ENCODE data around the gene GCHFR. TPM values are rescaled to one million over a fixed set of nuclear protein-coding genes. Genes with fewer than 3 reads are reported as not detected.

Gene GCHFR
- total and polyA plus RNA-seq, 4 donors: 50.5 to 229 (median 119) TPM

DNA sequence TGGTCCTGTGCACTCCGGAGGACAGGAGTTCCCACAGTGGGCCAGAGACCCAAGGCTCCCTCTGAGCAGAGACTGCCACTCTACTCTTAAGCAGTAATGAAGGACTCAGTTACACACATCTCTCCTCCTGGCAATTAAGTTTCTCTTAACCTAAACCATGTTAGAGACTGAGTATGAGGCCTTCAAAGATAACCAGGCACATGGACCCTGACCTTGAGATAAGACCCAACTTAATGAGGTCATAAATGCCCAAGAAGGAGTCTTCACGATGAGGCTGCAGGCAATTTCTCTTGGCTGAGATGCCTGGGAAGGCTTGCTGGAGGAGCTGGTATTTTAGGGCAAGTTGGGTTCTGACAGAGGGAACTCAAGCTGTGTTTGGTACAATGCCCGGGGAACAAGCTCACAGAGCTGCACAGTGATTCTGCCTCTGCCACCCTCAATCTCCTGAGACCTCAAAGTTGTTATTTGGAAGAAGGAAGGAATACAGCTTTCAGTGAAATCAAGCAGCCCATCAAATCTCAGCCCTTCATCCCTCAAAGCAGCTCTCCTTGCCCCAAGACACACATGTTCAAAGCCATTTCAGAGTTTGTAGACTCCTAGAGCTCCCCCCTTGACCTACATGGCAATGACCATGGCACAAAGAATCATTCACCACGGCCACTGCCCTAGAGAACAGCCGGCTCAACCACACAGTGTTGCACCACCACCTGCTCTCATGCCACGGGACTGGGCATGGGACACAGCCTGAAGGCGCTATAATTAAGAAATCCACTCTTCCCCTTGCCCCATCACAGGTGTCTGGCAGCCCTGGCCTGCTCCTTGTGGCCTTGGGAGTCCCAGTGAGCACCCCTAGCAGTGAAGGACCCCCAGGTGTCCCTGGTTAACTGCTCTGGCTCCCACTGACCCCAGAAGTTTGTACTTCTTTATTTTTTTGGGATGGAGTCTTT lies 15.9 kb upstream of the GCHFR start:
- peaks cover 6 to 18% (median 15%) of the 10 kb centered on the region in 4 donors for H3K4me1 ChIP-seq (ENCODE audit: control insufficient read depth in 4 of 4, insufficient read depth in 4 of 4, low read length in 3 of 4)
- H3K27ac ChIP-seq (ENCODE audit: low read depth in 1 of 2, low read length in 2 of 2): no peak overlapping the region
- no peak overlapping the region for H3K9ac ChIP-seq (ENCODE audit: low read depth in 1 of 2, low read length in 2 of 2)
- TF ChIP-seq, protein P1, sequence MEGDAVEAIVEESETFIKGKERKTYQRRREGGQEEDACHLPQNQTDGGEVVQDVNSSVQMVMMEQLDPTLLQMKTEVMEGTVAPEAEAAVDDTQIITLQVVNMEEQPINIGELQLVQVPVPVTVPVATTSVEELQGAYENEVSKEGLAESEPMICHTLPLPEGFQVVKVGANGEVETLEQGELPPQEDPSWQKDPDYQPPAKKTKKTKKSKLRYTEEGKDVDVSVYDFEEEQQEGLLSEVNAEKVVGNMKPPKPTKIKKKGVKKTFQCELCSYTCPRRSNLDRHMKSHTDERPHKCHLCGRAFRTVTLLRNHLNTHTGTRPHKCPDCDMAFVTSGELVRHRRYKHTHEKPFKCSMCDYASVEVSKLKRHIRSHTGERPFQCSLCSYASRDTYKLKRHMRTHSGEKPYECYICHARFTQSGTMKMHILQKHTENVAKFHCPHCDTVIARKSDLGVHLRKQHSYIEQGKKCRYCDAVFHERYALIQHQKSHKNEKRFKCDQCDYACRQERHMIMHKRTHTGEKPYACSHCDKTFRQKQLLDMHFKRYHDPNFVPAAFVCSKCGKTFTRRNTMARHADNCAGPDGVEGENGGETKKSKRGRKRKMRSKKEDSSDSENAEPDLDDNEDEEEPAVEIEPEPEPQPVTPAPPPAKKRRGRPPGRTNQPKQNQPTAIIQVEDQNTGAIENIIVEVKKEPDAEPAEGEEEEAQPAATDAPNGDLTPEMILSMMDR (IDR thresholded peaks at IDR 0.05; ENCODE audit: low read depth, low read length, missing input control): no peak
- H3K36me3 ChIP-seq (ENCODE audit: control insufficient read depth in 4 of 4, insufficient read depth in 3 of 4, low read depth in 1 of 4, low read length in 3 of 4): peaks cover 3 to 55% (median 29%) of the 10 kb centered on the region in 4 donors
- DNase-seq (ENCODE audit: low spot score): no peak
- H3K4me3 ChIP-seq (ENCODE audit: low read depth in 1 of 3, low read length in 3 of 3): no peak overlapping the region
- no peaks in the 10 kb centered on the region for H3K27me3 ChIP-seq (ENCODE audit: control insufficient read depth in 4 of 4, insufficient read depth in 4 of 4, low read length in 3 of 4)
- no peaks in the 10 kb centered on the region for H3K9me3 ChIP-seq (ENCODE audit: control insufficient read depth in 4 of 4, low read length in 3 of 4)
- WGBS: 67% methylated on average over 7 of the region's 7 CpGs

GRCh38 chr15:40749151-40749630 lies 14.7 kb upstream of the GCHFR start:
- 98% methylated on average over 4 of the region's 4 CpGs for WGBS
- Histone ChIP-seq H3K27ac (ENCODE audit: low read depth in 1 of 2, low read length in 2 of 2) (no peak overlapping the region), H3K9me3 (ENCODE audit: control insufficient read depth in 4 of 4, low read length in 3 of 4) (no peaks in the 10 kb centered on the region), H3K9ac (ENCODE audit: low read depth in 1 of 2, low read length in 2 of 2) (no peak overlapping the region), H3K4me3 (ENCODE audit: low read depth in 1 of 3, low read length in 3 of 3) (no peak overlapping the region), H3K27me3 (ENCODE audit: control insufficient read depth in 4 of 4, insufficient read depth in 4 of 4, low read length in 3 of 4) (no peaks in the 10 kb centered on the region), H3K36me3 (ENCODE audit: control insufficient read depth in 4 of 4, insufficient read depth in 3 of 4, low read depth in 1 of 4, low read length in 3 of 4) (peaks cover 3 to 51% (median 29%) of the 10 kb centered on the region in 4 donors), H3K4me1 (ENCODE audit: control insufficient read depth in 4 of 4, insufficient read depth in 4 of 4, low read length in 3 of 4) (peaks cover 5 to 17% (median 16%) of the 10 kb centered on the region in 4 donors)
- DNase-seq (ENCODE audit: low spot score): no peak
- TF ChIP-seq, protein P2, sequence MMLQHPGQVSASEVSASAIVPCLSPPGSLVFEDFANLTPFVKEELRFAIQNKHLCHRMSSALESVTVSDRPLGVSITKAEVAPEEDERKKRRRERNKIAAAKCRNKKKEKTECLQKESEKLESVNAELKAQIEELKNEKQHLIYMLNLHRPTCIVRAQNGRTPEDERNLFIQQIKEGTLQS (IDR thresholded peaks at IDR 0.05): no peak
- no peak for TF ChIP-seq HNF4G (IDR thresholded peaks at IDR 0.05)
- TF ChIP-seq HNF4A (conservative IDR thresholded peaks at IDR 0.05): no peak
- TF ChIP-seq, protein P3, sequence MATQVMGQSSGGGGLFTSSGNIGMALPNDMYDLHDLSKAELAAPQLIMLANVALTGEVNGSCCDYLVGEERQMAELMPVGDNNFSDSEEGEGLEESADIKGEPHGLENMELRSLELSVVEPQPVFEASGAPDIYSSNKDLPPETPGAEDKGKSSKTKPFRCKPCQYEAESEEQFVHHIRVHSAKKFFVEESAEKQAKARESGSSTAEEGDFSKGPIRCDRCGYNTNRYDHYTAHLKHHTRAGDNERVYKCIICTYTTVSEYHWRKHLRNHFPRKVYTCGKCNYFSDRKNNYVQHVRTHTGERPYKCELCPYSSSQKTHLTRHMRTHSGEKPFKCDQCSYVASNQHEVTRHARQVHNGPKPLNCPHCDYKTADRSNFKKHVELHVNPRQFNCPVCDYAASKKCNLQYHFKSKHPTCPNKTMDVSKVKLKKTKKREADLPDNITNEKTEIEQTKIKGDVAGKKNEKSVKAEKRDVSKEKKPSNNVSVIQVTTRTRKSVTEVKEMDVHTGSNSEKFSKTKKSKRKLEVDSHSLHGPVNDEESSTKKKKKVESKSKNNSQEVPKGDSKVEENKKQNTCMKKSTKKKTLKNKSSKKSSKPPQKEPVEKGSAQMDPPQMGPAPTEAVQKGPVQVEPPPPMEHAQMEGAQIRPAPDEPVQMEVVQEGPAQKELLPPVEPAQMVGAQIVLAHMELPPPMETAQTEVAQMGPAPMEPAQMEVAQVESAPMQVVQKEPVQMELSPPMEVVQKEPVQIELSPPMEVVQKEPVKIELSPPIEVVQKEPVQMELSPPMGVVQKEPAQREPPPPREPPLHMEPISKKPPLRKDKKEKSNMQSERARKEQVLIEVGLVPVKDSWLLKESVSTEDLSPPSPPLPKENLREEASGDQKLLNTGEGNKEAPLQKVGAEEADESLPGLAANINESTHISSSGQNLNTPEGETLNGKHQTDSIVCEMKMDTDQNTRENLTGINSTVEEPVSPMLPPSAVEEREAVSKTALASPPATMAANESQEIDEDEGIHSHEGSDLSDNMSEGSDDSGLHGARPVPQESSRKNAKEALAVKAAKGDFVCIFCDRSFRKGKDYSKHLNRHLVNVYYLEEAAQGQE (IDR thresholded peaks at IDR 0.05): no peak
- no peak for TF ChIP-seq RXRA (IDR thresholded peaks at IDR 0.05)
- TF ChIP-seq FOXA1 (IDR thresholded peaks at IDR 0.05): no peak
- TF ChIP-seq RAD21 (IDR thresholded peaks at IDR 0.05): no peak

DNA sequence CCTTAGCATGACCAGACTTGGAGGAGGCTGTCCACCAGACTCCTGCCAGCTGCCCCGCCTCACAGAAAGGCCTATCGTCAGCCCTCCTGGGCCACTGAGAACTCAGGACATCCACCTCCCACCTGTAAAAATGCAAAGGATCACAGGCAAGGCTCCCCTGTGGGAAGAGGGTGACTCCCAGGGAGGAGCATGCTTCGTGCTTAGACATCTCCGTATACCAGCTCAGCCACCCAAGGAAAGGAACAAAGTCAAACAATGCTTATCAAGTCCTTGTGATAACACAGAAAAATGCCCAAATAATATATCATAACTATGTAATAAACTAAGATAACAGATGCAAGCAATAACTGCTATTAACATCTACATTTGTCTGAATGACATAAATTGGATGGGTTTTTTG lies 13.0 kb upstream of the GCHFR start:
- Histone ChIP-seq H3K4me3 (ENCODE audit: low read depth in 1 of 3, low read length in 3 of 3) (no peak overlapping the region), H3K27ac (ENCODE audit: low read depth in 1 of 2, low read length in 2 of 2) (no peak overlapping the region), H3K4me1 (ENCODE audit: control insufficient read depth in 4 of 4, insufficient read depth in 4 of 4, low read length in 3 of 4) (peaks cover 3 to 19% (median 12%) of the 10 kb centered on the region in 4 donors), H3K36me3 (ENCODE audit: control insufficient read depth in 4 of 4, insufficient read depth in 3 of 4, low read depth in 1 of 4, low read length in 3 of 4) (peaks cover 3 to 40% (median 26%) of the 10 kb centered on the region in 4 donors), H3K9me3 (ENCODE audit: control insufficient read depth in 4 of 4, low read length in 3 of 4) (no peaks in the 10 kb centered on the region), H3K27me3 (ENCODE audit: control insufficient read depth in 4 of 4, insufficient read depth in 4 of 4, low read length in 3 of 4) (no peaks in the 10 kb centered on the region), H3K9ac (ENCODE audit: low read depth in 1 of 2, low read length in 2 of 2) (no peak overlapping the region)
- 93% methylated on average over 4 of the region's 4 CpGs for WGBS
- no peak for DNase-seq (ENCODE audit: low spot score)
- TF ChIP-seq TAF1 (conservative IDR thresholded peaks at IDR 0.05) (no peak), FOXA1 (IDR thresholded peaks at IDR 0.05) (no peak), JUND (IDR thresholded peaks at IDR 0.05) (no peak), RAD21 (IDR thresholded peaks at IDR 0.05) (no peak), FOXA2 (IDR thresholded peaks at IDR 0.05) (no peak), NR2F2 (IDR thresholded peaks at IDR 0.05) (no peak), EGR1 (IDR thresholded peaks at IDR 0.05; ENCODE audit: low read depth in 2 of 2) (no peak), YY1 (IDR thresholded peaks at IDR 0.05) (no peak), SP1 (IDR thresholded peaks at IDR 0.05) (no peak)
- TF ChIP-seq, protein P4, sequence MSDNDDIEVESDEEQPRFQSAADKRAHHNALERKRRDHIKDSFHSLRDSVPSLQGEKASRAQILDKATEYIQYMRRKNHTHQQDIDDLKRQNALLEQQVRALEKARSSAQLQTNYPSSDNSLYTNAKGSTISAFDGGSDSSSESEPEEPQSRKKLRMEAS (IDR thresholded peaks at IDR 0.05): no peak
- TF ChIP-seq, protein P5, sequence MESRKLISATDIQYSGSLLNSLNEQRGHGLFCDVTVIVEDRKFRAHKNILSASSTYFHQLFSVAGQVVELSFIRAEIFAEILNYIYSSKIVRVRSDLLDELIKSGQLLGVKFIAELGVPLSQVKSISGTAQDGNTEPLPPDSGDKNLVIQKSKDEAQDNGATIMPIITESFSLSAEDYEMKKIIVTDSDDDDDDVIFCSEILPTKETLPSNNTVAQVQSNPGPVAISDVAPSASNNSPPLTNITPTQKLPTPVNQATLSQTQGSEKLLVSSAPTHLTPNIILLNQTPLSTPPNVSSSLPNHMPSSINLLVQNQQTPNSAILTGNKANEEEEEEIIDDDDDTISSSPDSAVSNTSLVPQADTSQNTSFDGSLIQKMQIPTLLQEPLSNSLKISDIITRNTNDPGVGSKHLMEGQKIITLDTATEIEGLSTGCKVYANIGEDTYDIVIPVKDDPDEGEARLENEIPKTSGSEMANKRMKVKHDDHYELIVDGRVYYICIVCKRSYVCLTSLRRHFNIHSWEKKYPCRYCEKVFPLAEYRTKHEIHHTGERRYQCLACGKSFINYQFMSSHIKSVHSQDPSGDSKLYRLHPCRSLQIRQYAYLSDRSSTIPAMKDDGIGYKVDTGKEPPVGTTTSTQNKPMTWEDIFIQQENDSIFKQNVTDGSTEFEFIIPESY (IDR thresholded peaks at IDR 0.05): no peak
- TF ChIP-seq, protein P1 (IDR thresholded peaks at IDR 0.05; ENCODE audit: low read depth, low read length, missing input control): no peak
